Parathyroid adenoma (tissue), 2 donors: ENCODE measurements around the gene SEC31A.
"Not testable (repeated sequence)": the region's sequence is repeated elsewhere in the genome, so short reads cannot be mapped to it uniquely, and the experiment has no call there.

ENCODE experiments used
- H2AFZ ChIP-seq: fragments of 300-600 bp; sonication (generic); one replicate; pipeline ENCODE4 v1.7.0; 2017; ENCODE audit warnings: antibody characterized with exemption, mild to moderate bottlenecking
- H3K27ac ChIP-seq: fragments of 300-600 bp; sonication (generic); one replicate; pipeline ENCODE4 v1.7.0; 2017
- H3K27me3 ChIP-seq: fragments of 300-600 bp; sonication (generic); one replicate; pipeline ENCODE4 v1.7.0; 2017; ENCODE audit warnings: low read length; ENCODE audit not compliant: control insufficient read depth, insufficient read depth
- H3K36me3 ChIP-seq: fragments of 300-600 bp; sonication (generic); one replicate; pipeline ENCODE4 v1.7.0; 2017; ENCODE audit warnings: low read length; ENCODE audit not compliant: control insufficient read depth, insufficient read depth
- H3K4me1 ChIP-seq: fragments of 300-600 bp; sonication (generic); one replicate; pipeline ENCODE4 v1.7.0; 2017; ENCODE audit warnings: control low read depth
- H3K4me2 ChIP-seq: fragments of 300-600 bp; sonication (generic); one replicate; pipeline ENCODE4 v1.7.0; 2017; ENCODE audit warnings: low read length
- H3K4me3 ChIP-seq: fragments of 300-600 bp; sonication (generic); one replicate; pipeline ENCODE4 v1.7.0; 2017; ENCODE audit warnings: low read depth, low read length
- H3K79me2 ChIP-seq: fragments of 300-600 bp; sonication (generic); one replicate; pipeline ENCODE4 v1.7.0; 2017; ENCODE audit warnings: control low read depth
- H3K9ac ChIP-seq: fragments of 300-600 bp; sonication (generic); one replicate; pipeline ENCODE4 v1.7.0; 2017; ENCODE audit warnings: mild to moderate bottlenecking
- H3K9me3 ChIP-seq: fragments of 300-600 bp; sonication (generic); one replicate; pipeline ENCODE4 v1.7.0; 2017; ENCODE audit warnings: low read length; ENCODE audit not compliant: control insufficient read depth
- CTCF ChIP-seq: fragments of 300-600 bp; sonication (generic); IDR thresholded peaks from one replicate; pipeline ENCODE4 v1.7.0; 2017; ENCODE audit warnings: antibody characterized with exemption, mild to moderate bottlenecking
- donor health status: primary hyperparathyroidism.

SEC31A gene

GRCh38 chr4:82866706-82867385, 24.1 kb downstream of the SEC31A start:
- no peak overlapping the region for H3K4me3 ChIP-seq
- TF ChIP-seq CTCF, result no peak
- H2AFZ ChIP-seq, result no peak overlapping the region
- H3K9me3 ChIP-seq, result no peaks in the 10 kb centered on the region
- no peak overlapping the region for H3K9ac ChIP-seq
- H3K36me3 ChIP-seq, result no peaks in the 10 kb centered on the region
- H3K4me2 ChIP-seq, result no peak overlapping the region
- no peak overlapping the region for H3K27ac ChIP-seq
- H3K79me2 ChIP-seq, result peaks cover 2% of the 10 kb centered on the region
- no peaks in the 10 kb centered on the region for H3K27me3 ChIP-seq
- H3K4me1 ChIP-seq, result no peaks in the 10 kb centered on the region

- not testable (repeated sequence) for H3K9ac ChIP-seq, H3K27ac ChIP-seq, H3K4me2 ChIP-seq, H3K36me3 ChIP-seq, H3K79me2 ChIP-seq, H3K4me3 ChIP-seq, H3K4me1 ChIP-seq, H2AFZ ChIP-seq, H3K9me3 ChIP-seq, H3K27me3 ChIP-seq
Observed at GRCh38 chr4:82866033-82866432, 24.9 kb downstream of the SEC31A start.

GRCh38 chr4:82865592-82865991, 25.4 kb downstream of the SEC31A start:
- Histone ChIP-seq H3K4me3 (no peak overlapping the region), H3K27ac (no peak overlapping the region), H3K79me2 (no peaks in the 10 kb centered on the region), H3K27me3 (no peaks in the 10 kb centered on the region), H3K4me2 (no peak overlapping the region), H3K9me3 (no peaks in the 10 kb centered on the region), H3K9ac (no peak overlapping the region), H2AFZ (no peak overlapping the region), H3K36me3 (no peaks in the 10 kb centered on the region), H3K4me1 (no peaks in the 10 kb centered on the region)
- no peak for TF ChIP-seq CTCF

- Histone ChIP-seq H2AFZ (no peak overlapping the region), H3K4me3 (no peak overlapping the region), H3K27ac (no peak overlapping the region), H3K27me3 (no peaks in the 10 kb centered on the region), H3K79me2 (no peaks in the 10 kb centered on the region), H3K4me1 (no peaks in the 10 kb centered on the region), H3K9me3 (no peaks in the 10 kb centered on the region), H3K36me3 (no peaks in the 10 kb centered on the region), H3K9ac (no peak overlapping the region), H3K4me2 (no peak overlapping the region)
- TF ChIP-seq CTCF, result no peak
Observed at GRCh38 chr4:82864336-82864979, 26.5 kb downstream of the SEC31A start.

- no peaks in the 10 kb centered on the region for H3K36me3 ChIP-seq
- no peaks in the 10 kb centered on the region for H3K79me2 ChIP-seq
- H3K4me3 ChIP-seq, result no peak overlapping the region
- H2AFZ ChIP-seq, result no peak overlapping the region
- no peak overlapping the region for H3K27ac ChIP-seq
- H3K9ac ChIP-seq, result no peak overlapping the region
- no peaks in the 10 kb centered on the region for H3K9me3 ChIP-seq
- H3K4me1 ChIP-seq, result no peaks in the 10 kb centered on the region
- TF ChIP-seq CTCF, result no peak
- H3K4me2 ChIP-seq, result no peak overlapping the region
- H3K27me3 ChIP-seq, result no peaks in the 10 kb centered on the region
Observed at GRCh38 chr4:82861529-82861928, 29.4 kb downstream of the SEC31A start.

- H3K27ac ChIP-seq, H3K4me3 ChIP-seq, H3K9me3 ChIP-seq, H3K9ac ChIP-seq, H3K36me3 ChIP-seq, H3K4me1 ChIP-seq, H3K79me2 ChIP-seq, H3K27me3 ChIP-seq, H2AFZ ChIP-seq, H3K4me2 ChIP-seq: not testable (repeated sequence)
Observed at GRCh38 chr4:82860487-82860886, 30.5 kb downstream of the SEC31A start.
